ENCODE results near the gene MAB21L4. TPM values are rescaled to one million over a fixed set of nuclear protein-coding genes. Genes with fewer than 3 reads are reported as not detected.

MAB21L4 gene
- total RNA-seq, 1 donor from 2014 or later, result 0.59 TPM

DNA sequence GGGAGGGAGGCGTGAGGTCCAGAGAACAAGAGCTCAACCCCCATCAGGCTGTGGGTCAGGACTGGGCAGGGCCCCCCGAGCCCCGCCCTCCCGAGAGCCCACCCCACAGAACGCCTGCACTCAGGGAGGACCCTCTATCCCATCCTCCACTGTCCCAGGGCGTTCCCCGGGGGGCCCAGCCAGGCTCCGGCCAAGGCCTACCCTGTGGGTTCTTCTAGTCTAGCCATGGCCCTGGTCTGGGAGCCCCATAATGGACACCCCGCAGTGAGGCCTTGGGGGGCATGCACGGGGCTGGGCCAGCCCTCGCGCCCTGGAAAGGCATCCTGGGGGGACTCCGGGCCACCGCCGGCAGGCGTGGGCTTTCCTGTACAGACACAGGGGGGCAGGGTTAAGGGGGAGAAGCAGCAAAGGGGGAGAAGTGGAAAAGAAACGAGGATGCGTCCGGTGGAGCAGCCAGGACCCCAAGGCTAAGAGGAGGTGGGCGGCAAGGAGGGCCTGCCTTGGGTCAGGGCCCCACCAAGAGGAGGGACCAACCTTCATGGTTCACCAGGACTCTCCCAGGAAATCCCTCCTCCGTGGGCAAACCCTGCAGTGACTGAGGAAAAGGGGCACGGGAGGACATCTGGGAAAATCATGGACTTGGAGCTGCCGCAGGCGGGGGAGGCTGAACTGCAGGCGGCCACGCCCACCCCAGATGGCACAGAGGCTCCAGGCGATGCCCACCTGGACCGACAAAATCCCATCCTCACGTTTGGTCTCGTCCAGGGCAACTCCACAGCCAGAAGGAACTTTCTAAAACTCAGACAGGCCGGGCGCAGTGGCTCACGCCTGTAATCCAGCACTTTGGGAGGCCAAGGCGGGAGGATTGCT is 7.5 kb upstream of the MAB21L4 start:
- no peaks in the 10 kb centered on the region for H3K4me1 ChIP-seq (ENCODE audit: insufficient read depth, low read length)
- peaks cover 15% of the 10 kb centered on the region for H3K27me3 ChIP-seq (ENCODE audit: insufficient read depth, low read length)
- peaks cover 2% of the 10 kb centered on the region for H3K9me3 ChIP-seq (ENCODE audit: insufficient read depth, low read depth, low read length)
- Mint-ChIP-seq H3K4me3 (ENCODE audit: unreplicated experiment) (no peak overlapping the region), H3K27me3 (ENCODE audit: low read depth, unreplicated experiment) (peaks cover 39% of the 10 kb centered on the region), H3K9me3 (ENCODE audit: unreplicated experiment) (no peaks in the 10 kb centered on the region), H3K4me1 (ENCODE audit: low read depth, unreplicated experiment) (peaks cover 2% of the 10 kb centered on the region), H3K27ac (ENCODE audit: unreplicated experiment) (no peak overlapping the region), H3K36me3 (ENCODE audit: low read depth, unreplicated experiment) (no peaks in the 10 kb centered on the region)
- H2AFZ ChIP-seq (ENCODE audit: low read depth, low read length), result no peak overlapping the region
- H3K9ac ChIP-seq (ENCODE audit: low read length), result no peak overlapping the region
- no peak overlapping the region for H3K4me3 ChIP-seq (ENCODE audit: insufficient read depth, low read depth, low read length)
- H3K27ac ChIP-seq (ENCODE audit: low read depth, low read length), result no peak overlapping the region
- no peak for TF ChIP-seq EZH2 (IDR thresholded peaks at IDR 0.05; ENCODE audit: insufficient read depth, low read length)
- TF ChIP-seq CTCF (IDR thresholded peaks at IDR 0.05; ENCODE audit: insufficient read depth, low read depth, low read length), result no peak
- FAIRE-seq, result no peak
- H3K36me3 ChIP-seq (ENCODE audit: insufficient read depth, low read length), result no peaks in the 10 kb centered on the region
- H3K4me2 ChIP-seq (ENCODE audit: low read length), result no peak overlapping the region
- no peaks in the 10 kb centered on the region for H3K79me2 ChIP-seq (ENCODE audit: insufficient read depth, low read length)
- H4K20me1 ChIP-seq (ENCODE audit: insufficient read depth, low read length), result no peaks in the 10 kb centered on the region
- DNase-seq (ENCODE audit: low read depth), result no peak

DNA sequence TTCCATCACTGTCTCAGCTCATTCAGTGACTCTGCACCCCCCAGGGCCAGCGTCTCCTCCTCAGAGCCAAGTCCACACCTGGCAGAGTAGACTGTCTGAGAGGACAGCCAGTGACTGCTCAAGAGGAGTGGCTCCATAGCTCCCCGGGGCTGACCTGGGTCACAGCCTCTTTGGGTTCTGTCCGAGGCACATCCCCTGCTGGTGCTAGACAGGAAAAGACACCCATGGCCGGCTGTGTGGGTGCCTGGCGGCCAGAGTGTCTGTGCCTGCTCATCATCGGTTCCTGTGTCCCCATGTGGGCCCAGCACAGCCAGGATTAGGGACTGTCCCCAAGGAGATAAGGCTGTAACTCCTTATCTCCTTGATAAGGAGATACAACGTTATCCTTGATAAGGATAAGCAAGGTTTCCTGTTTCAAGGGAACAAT is 6.7 kb upstream of the MAB21L4 start:
- peaks cover 2% of the 10 kb centered on the region for H3K9me3 ChIP-seq (ENCODE audit: insufficient read depth, low read depth, low read length)
- peaks cover 15% of the 10 kb centered on the region for H3K27me3 ChIP-seq (ENCODE audit: insufficient read depth, low read length)
- no peaks in the 10 kb centered on the region for H3K36me3 Mint-ChIP-seq (ENCODE audit: low read depth, unreplicated experiment)
- H3K4me3 Mint-ChIP-seq (ENCODE audit: unreplicated experiment), result no peak overlapping the region
- no peak overlapping the region for H3K4me2 ChIP-seq (ENCODE audit: low read length)
- FAIRE-seq (no peak), DNase-seq (ENCODE audit: low read depth) (no peak)
- no peak overlapping the region for H3K4me3 ChIP-seq (ENCODE audit: insufficient read depth, low read depth, low read length)
- no peak overlapping the region for H3K9ac ChIP-seq (ENCODE audit: low read length)
- no peaks in the 10 kb centered on the region for H3K9me3 Mint-ChIP-seq (ENCODE audit: unreplicated experiment)
- no peaks in the 10 kb centered on the region for H3K4me1 ChIP-seq (ENCODE audit: insufficient read depth, low read length)
- H3K27ac Mint-ChIP-seq (ENCODE audit: unreplicated experiment), result no peak overlapping the region
- no peaks in the 10 kb centered on the region for H4K20me1 ChIP-seq (ENCODE audit: insufficient read depth, low read length)
- TF ChIP-seq CTCF (IDR thresholded peaks at IDR 0.05; ENCODE audit: insufficient read depth, low read depth, low read length), result no peak
- no peak for TF ChIP-seq EZH2 (IDR thresholded peaks at IDR 0.05; ENCODE audit: insufficient read depth, low read length)
- no peaks in the 10 kb centered on the region for H3K36me3 ChIP-seq (ENCODE audit: insufficient read depth, low read length)
- no peaks in the 10 kb centered on the region for H3K79me2 ChIP-seq (ENCODE audit: insufficient read depth, low read length)
- peaks cover 46% of the 10 kb centered on the region for H3K27me3 Mint-ChIP-seq (ENCODE audit: low read depth, unreplicated experiment)
- H3K4me1 Mint-ChIP-seq (ENCODE audit: low read depth, unreplicated experiment), result peaks cover 2% of the 10 kb centered on the region
- H2AFZ ChIP-seq (ENCODE audit: low read depth, low read length), result no peak overlapping the region
- no peak overlapping the region for H3K27ac ChIP-seq (ENCODE audit: low read depth, low read length)
